Activated naive CD8-positive, alpha-beta T cell treated with anti-CD3 and anti-CD28 coated beads, Interleukin-2, amount 50 U/mL, for 16 hours (primary cell): ENCODE results near the gene ABT1.

Source experiments
- DNase-seq: peaks from one replicate; pipeline ENCODE4 v3.0.0-alpha.2; 2020; ENCODE audit warnings: low read depth, low spot score

Gene ABT1

GRCh38 chr6:26602262-26602661, 5.5 kb downstream of the ABT1 start:
- DNase-seq: no peak

- DNase-seq: no peak
Observed at GRCh38 chr6:26604026-26604425, 7.3 kb downstream of the ABT1 start.

- DNase-seq: no peak
Observed at GRCh38 chr6:26604797-26605196, 8.0 kb downstream of the ABT1 start.

GRCh38 chr6:26607434-26608230, 10.9 kb downstream of the ABT1 start:
- peak; percentile 14 for DNase-seq

GRCh38 chr6:26609463-26609862, 12.7 kb downstream of the ABT1 start:
- DNase-seq: no peak

- DNase-seq: no peak
Observed at GRCh38 chr6:26611599-26611998, 14.8 kb downstream of the ABT1 start.

GRCh38 chr6:26613201-26613600, 16.4 kb downstream of the ABT1 start:
- no peak for DNase-seq

GRCh38 chr6:26613689-26614683, 17.2 kb downstream of the ABT1 start:
- no peak for DNase-seq

GRCh38 chr6:26623339-26623859, 26.6 kb downstream of the ABT1 start:
- DNase-seq: no peak

- DNase-seq: no peak
Observed at GRCh38 chr6:26624557-26624956, 27.8 kb downstream of the ABT1 start.

GRCh38 chr6:26627843-26628242, 31.1 kb downstream of the ABT1 start:
- DNase-seq: no peak

GRCh38 chr6:26629359-26629758, 32.6 kb downstream of the ABT1 start:
- DNase-seq: no peak

- DNase-seq: no peak
Observed at GRCh38 chr6:26640806-26641205, 44.1 kb downstream of the ABT1 start.

- DNase-seq: no peak
Observed at GRCh38 chr6:26646074-26646473, 49.3 kb downstream of the ABT1 start.
